OCI-LY7 (cell line): ENCODE results near the gene ITPRID1.

Source experiments
- EZH2phosphoT487 ChIP-seq: fragments of 200-600 bp; sonication (generic); IDR thresholded peaks from 2 replicates; pipeline ENCODE4 v1.6.1; 2018; ENCODE audit warnings: low read depth, borderline replicate concordance, mild to moderate bottlenecking, mixed run types, antibody characterized with exemption, low read length, moderate library complexity, mixed read lengths
- TF ChIP-seq, protein P1 (sequence below): fragments of 200-600 bp; sonication (generic); conservative IDR thresholded peaks from 2 replicates; pipeline ENCODE4 v1.5.1; 2014; ENCODE audit warnings: mild to moderate bottlenecking, antibody characterized with exemption, low read length, moderate library complexity, mixed read lengths

DNA sequence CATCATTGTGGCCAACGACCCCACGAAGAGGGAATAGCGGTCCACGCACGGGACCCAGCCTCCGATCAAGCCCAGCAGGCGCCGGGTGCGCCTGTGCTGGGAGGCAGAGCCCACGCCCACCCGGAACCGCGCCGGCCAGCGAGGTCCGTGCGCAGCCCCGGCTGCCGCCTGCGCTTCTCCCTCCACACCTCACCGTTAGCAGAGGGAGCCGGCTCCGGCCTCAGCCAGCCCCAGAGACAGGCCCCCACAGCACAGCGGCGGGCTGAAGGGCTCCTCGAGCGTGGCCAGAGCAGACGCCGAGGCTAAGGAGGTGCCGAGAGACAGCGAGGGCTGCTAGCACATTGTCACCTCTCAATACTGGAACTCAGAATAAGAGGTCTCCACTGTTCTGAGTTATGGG lies 3.6 kb downstream of the ITPRID1 start:
- TF ChIP-seq, protein P1, sequence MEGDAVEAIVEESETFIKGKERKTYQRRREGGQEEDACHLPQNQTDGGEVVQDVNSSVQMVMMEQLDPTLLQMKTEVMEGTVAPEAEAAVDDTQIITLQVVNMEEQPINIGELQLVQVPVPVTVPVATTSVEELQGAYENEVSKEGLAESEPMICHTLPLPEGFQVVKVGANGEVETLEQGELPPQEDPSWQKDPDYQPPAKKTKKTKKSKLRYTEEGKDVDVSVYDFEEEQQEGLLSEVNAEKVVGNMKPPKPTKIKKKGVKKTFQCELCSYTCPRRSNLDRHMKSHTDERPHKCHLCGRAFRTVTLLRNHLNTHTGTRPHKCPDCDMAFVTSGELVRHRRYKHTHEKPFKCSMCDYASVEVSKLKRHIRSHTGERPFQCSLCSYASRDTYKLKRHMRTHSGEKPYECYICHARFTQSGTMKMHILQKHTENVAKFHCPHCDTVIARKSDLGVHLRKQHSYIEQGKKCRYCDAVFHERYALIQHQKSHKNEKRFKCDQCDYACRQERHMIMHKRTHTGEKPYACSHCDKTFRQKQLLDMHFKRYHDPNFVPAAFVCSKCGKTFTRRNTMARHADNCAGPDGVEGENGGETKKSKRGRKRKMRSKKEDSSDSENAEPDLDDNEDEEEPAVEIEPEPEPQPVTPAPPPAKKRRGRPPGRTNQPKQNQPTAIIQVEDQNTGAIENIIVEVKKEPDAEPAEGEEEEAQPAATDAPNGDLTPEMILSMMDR: no peak
- no peak for TF ChIP-seq EZH2phosphoT487
